CD4-positive, alpha-beta T cell treated with Interleukin-12 subunit alpha and Interleukin-12 subunit beta, for 1 hour (primary cell): Measurements from ENCODE around the gene CYP4F8.

Experiments
- DNase-seq: peaks from one replicate; pipeline ENCODE4 v3.0.0-alpha.2; 2020

Gene CYP4F8

GRCh38 chr19:15616627-15617270, 1.7 kb downstream of the CYP4F8 start:
- DNase-seq, result no peak

- no peak for DNase-seq
These were observed 3.3 kb downstream of the CYP4F8 start for GRCh38 chr19:15618321-15618720.

- DNase-seq, result no peak
These were observed 6.8 kb downstream of the CYP4F8 start for GRCh38 chr19:15621801-15622200.

- no peak for DNase-seq
These were observed 8.0 kb downstream of the CYP4F8 start for GRCh38 chr19:15622991-15623390.

GRCh38 chr19:15623711-15624318, 8.8 kb downstream of the CYP4F8 start:
- no peak for DNase-seq

GRCh38 chr19:15628236-15629002, 13.4 kb downstream of the CYP4F8 start:
- no peak for DNase-seq

- peak; percentile 84 for DNase-seq
These were observed 14.2 kb downstream of the CYP4F8 start for GRCh38 chr19:15629003-15629880.

GRCh38 chr19:15631817-15632216, 16.8 kb downstream of the CYP4F8 start:
- DNase-seq, result peak; percentile 7

- DNase-seq, result no peak
These were observed 18.2 kb downstream of the CYP4F8 start for GRCh38 chr19:15633082-15633835.

- no peak for DNase-seq
These were observed 19.1 kb downstream of the CYP4F8 start for GRCh38 chr19:15634105-15634504.

- DNase-seq, result no peak
These were observed 20.2 kb downstream of the CYP4F8 start for GRCh38 chr19:15635016-15635805.

GRCh38 chr19:15636026-15636425, 21.0 kb downstream of the CYP4F8 start:
- DNase-seq, result no peak

GRCh38 chr19:15639596-15639995, 24.6 kb downstream of the CYP4F8 start:
- no peak for DNase-seq

GRCh38 chr19:15640294-15640903, 25.4 kb downstream of the CYP4F8 start, which contains the start of gene CYP4F3:
TSS of gene CYP4F3 (plus strand) at chr19:15640897. CDS start at chr19:15641416, 519 bp downstream.
- DNase-seq, result no peak

- no peak for DNase-seq
These were observed 26.0 kb downstream of the CYP4F8 start for GRCh38 chr19:15640904-15641597.

GRCh38 chr19:15641901-15642491, 27.0 kb downstream of the CYP4F8 start:
- no peak for DNase-seq

GRCh38 chr19:15642807-15643206, 27.8 kb downstream of the CYP4F8 start:
- no peak for DNase-seq

- DNase-seq, result no peak
These were observed 28.4 kb downstream of the CYP4F8 start for GRCh38 chr19:15643387-15643786.

- no peak for DNase-seq
These were observed 29.2 kb downstream of the CYP4F8 start for GRCh38 chr19:15644066-15644741.
